HAP-1 (cell line): ENCODE results near the gene ARMH4.
"Not testable (repeated sequence)": the region's sequence is repeated elsewhere in the genome, so short reads cannot be mapped to it uniquely, and the experiment has no call there.

Experiments used
- DNase-seq, 2 experiments: peaks; one replicate each; pipeline ENCODE4 v3.0.0-alpha.2; 2016 to 2020; ENCODE audit warnings: low spot score in 2 of 2
- H3K27me3 ChIP-seq: fragments of 250-450 bp; sonication (Bioruptor Pico); 2 replicates; pipeline ENCODE4 v1.5.1; 2020; ENCODE audit warnings: low read depth, mild to moderate bottlenecking, moderate library complexity
- H3K36me3 ChIP-seq: fragments of 250-450 bp; sonication (Bioruptor Pico); replicated peaks from 2 replicates; pipeline ENCODE4 v1.5.1; 2020; ENCODE audit warnings: mild to moderate bottlenecking
- H3K4me1 ChIP-seq: fragments of 250-450 bp; sonication (Bioruptor Pico); 2 replicates; pipeline ENCODE4 v1.5.1; 2020; ENCODE audit warnings: mild to moderate bottlenecking
- H3K4me3 ChIP-seq: fragments of 250-450 bp; sonication (Bioruptor Pico); 2 replicates; pipeline ENCODE4 v1.5.1; 2020; ENCODE audit warnings: mild to moderate bottlenecking, moderate library complexity
- H3K9me3 ChIP-seq: fragments of 250-450 bp; sonication (Bioruptor Pico); 2 replicates; pipeline ENCODE4 v1.5.1; 2020; ENCODE audit warnings: mild to moderate bottlenecking, moderate library complexity
- in situ Hi-C: fragments of 300-500 bp; cut with MboI; formaldehyde crosslinking; loops from 3 replicates; pipeline ENCODE4 v1.14.3; 2020; ENCODE audit warnings: low sequenced_read_pairs, inconsistent platforms, mixed read lengths

The ARMH4 gene

GRCh38 chr14:58130116-58130782 lies 21.8 kb downstream of the ARMH4 start:
- in situ Hi-C loops: no loop called here
- H3K4me1 ChIP-seq: no peaks in the 10 kb centered on the region
- H3K9me3 ChIP-seq: no peaks in the 10 kb centered on the region
- no peaks in the 10 kb centered on the region for H3K27me3 ChIP-seq
- no peak overlapping the region for H3K4me3 ChIP-seq
- DNase-seq: no peak
- no peaks in the 10 kb centered on the region; the same call in 1 of the 2 replicates for H3K36me3 ChIP-seq

GRCh38 chr14:58129208-58129607 lies 22.8 kb downstream of the ARMH4 start:
- H3K4me1 ChIP-seq: no peaks in the 10 kb centered on the region
- H3K9me3 ChIP-seq: no peaks in the 10 kb centered on the region
- H3K4me3 ChIP-seq: no peak overlapping the region
- no peaks in the 10 kb centered on the region; the same call in 1 of the 2 replicates for H3K36me3 ChIP-seq
- H3K27me3 ChIP-seq: no peaks in the 10 kb centered on the region
- in situ Hi-C loops: no loop called here
- no peak for DNase-seq

- H3K9me3 ChIP-seq: no peaks in the 10 kb centered on the region
- H3K36me3 ChIP-seq: no peaks in the 10 kb centered on the region; the same call in 1 of the 2 replicates
- in situ Hi-C loops: no loop called here
- no peaks in the 10 kb centered on the region for H3K27me3 ChIP-seq
- no peaks in the 10 kb centered on the region for H3K4me1 ChIP-seq
- no peak overlapping the region for H3K4me3 ChIP-seq
- no peak for DNase-seq
Observed at GRCh38 chr14:58128416-58128815, 23.6 kb downstream of the ARMH4 start.

- H3K4me3 ChIP-seq, H3K36me3 ChIP-seq, H3K27me3 ChIP-seq, DNase-seq, in situ Hi-C loops, H3K9me3 ChIP-seq, H3K4me1 ChIP-seq: not testable (repeated sequence)
Observed at GRCh38 chr14:58122546-58122945, 29.5 kb downstream of the ARMH4 start.

- in situ Hi-C loops: no loop called here
- H3K4me1 ChIP-seq: no peaks in the 10 kb centered on the region
- no peaks in the 10 kb centered on the region for H3K36me3 ChIP-seq
Observed at GRCh38 chr14:58121530-58122186, 30.4 kb downstream of the ARMH4 start.

GRCh38 chr14:58119381-58119780 lies 32.6 kb downstream of the ARMH4 start:
- no peak for DNase-seq
- in situ Hi-C loops: no loop called here
- no peak overlapping the region for H3K4me3 ChIP-seq
- H3K36me3 ChIP-seq: no peaks in the 10 kb centered on the region
- no peaks in the 10 kb centered on the region for H3K27me3 ChIP-seq
- no peaks in the 10 kb centered on the region for H3K4me1 ChIP-seq
- no peaks in the 10 kb centered on the region for H3K9me3 ChIP-seq

More at GRCh38 chr14:58121530-58122186, 30.4 kb downstream of the ARMH4 start:
- Histone ChIP-seq H3K27me3 (no peaks in the 10 kb centered on the region), H3K9me3 (no peaks in the 10 kb centered on the region), H3K4me3 (no peak overlapping the region)
- DNase-seq: no peak

- H3K4me1 ChIP-seq: no peaks in the 10 kb centered on the region
- H3K4me3 ChIP-seq: no peak overlapping the region
- no peak for DNase-seq
- H3K27me3 ChIP-seq: no peaks in the 10 kb centered on the region
- no peaks in the 10 kb centered on the region for H3K36me3 ChIP-seq
- H3K9me3 ChIP-seq: no peaks in the 10 kb centered on the region
- in situ Hi-C loops: no loop called here
Observed at GRCh38 chr14:58118097-58118815, 33.8 kb downstream of the ARMH4 start.

- in situ Hi-C loops: no loop called here
- Histone ChIP-seq H3K9me3 (no peaks in the 10 kb centered on the region), H3K27me3 (no peaks in the 10 kb centered on the region), H3K4me3 (no peak overlapping the region), H3K4me1 (no peaks in the 10 kb centered on the region), H3K36me3 (no peaks in the 10 kb centered on the region)
- no peak for DNase-seq
Observed at GRCh38 chr14:58109744-58110143, 42.3 kb downstream of the ARMH4 start.

GRCh38 chr14:58108717-58109116 lies 43.3 kb downstream of the ARMH4 start:
- in situ Hi-C loops: no loop called here

GRCh38 chr14:58107947-58108552 lies 44.0 kb downstream of the ARMH4 start:
- H3K4me3 ChIP-seq: no peak overlapping the region
- H3K9me3 ChIP-seq: no peaks in the 10 kb centered on the region
- in situ Hi-C loops: no loop called here
- no peaks in the 10 kb centered on the region for H3K4me1 ChIP-seq
- H3K36me3 ChIP-seq: no peaks in the 10 kb centered on the region
- H3K27me3 ChIP-seq: no peaks in the 10 kb centered on the region
- peak; percentile 54 for DNase-seq

More at GRCh38 chr14:58108717-58109116, 43.3 kb downstream of the ARMH4 start:
- Histone ChIP-seq H3K4me3 (no peak overlapping the region), H3K9me3 (no peaks in the 10 kb centered on the region), H3K27me3 (no peaks in the 10 kb centered on the region), H3K4me1 (no peaks in the 10 kb centered on the region), H3K36me3 (no peaks in the 10 kb centered on the region)
- no peak for DNase-seq

GRCh38 chr14:58107041-58107440 lies 45.0 kb downstream of the ARMH4 start:
- Histone ChIP-seq H3K27me3 (no peaks in the 10 kb centered on the region), H3K9me3 (no peaks in the 10 kb centered on the region), H3K4me1 (no peaks in the 10 kb centered on the region), H3K36me3 (no peaks in the 10 kb centered on the region), H3K4me3 (no peak overlapping the region)
- no peak for DNase-seq
- in situ Hi-C loops: no loop called here

- Histone ChIP-seq H3K27me3 (no peaks in the 10 kb centered on the region), H3K4me1 (no peaks in the 10 kb centered on the region), H3K9me3 (no peaks in the 10 kb centered on the region), H3K36me3 (no peaks in the 10 kb centered on the region), H3K4me3 (no peak overlapping the region)
- in situ Hi-C loops: no loop called here
- no peak for DNase-seq
Observed at GRCh38 chr14:58106446-58106845, 45.6 kb downstream of the ARMH4 start.

- no peak for DNase-seq
- H3K9me3 ChIP-seq: no peaks in the 10 kb centered on the region
- no peaks in the 10 kb centered on the region for H3K36me3 ChIP-seq
- H3K4me3 ChIP-seq: no peak overlapping the region
- H3K4me1 ChIP-seq: no peaks in the 10 kb centered on the region
- no peaks in the 10 kb centered on the region for H3K27me3 ChIP-seq
- in situ Hi-C loops: no loop called here
Observed at GRCh38 chr14:58104808-58105207, 47.2 kb downstream of the ARMH4 start.
